Stomach (tissue), 9 donors: Measurements from ENCODE around the gene CWH43. TPM values are rescaled to one million over a fixed set of nuclear protein-coding genes. Genes with fewer than 3 reads are reported as not detected.
"Not testable (repeated sequence)": the region's sequence is repeated elsewhere in the genome, so short reads cannot be mapped to it uniquely, and the experiment has no call there.

ENCODE experiments used
- DNase-seq, 2 donors: peaks; one replicate each; pipeline versions ENCODE4 v3.0.0 to v3.0.0-alpha.2; 2013 to 2019
- H3K27ac ChIP-seq, 5 donors: fragments of 200-600 bp in 4 of 5; sonication (generic) in 4 of 5; one replicate each; pipeline ENCODE4 v1.5.1; 2013 to 2019; ENCODE audit warnings: mild to moderate bottlenecking in 1 of 5, moderate library complexity in 1 of 5
- H3K27me3 ChIP-seq, 3 donors: fragments of 200-600 bp; sonication (generic); one replicate each; pipeline ENCODE4 v1.5.1; 2017 to 2019; ENCODE audit warnings: mixed run types in 1 of 3
- H3K36me3 ChIP-seq, 4 donors: fragments of 200-600 bp; sonication (generic); 1 replicate in 3 of 4; 2 replicates in 1 of 4; pipeline ENCODE4 v1.5.1; 2016 to 2019
- H3K4me1 ChIP-seq, 4 donors: fragments of 200-600 bp; sonication (generic); one replicate each; pipeline ENCODE4 v1.5.1; 2016 to 2019
- H3K4me3 ChIP-seq, 4 donors: fragments of 200-600 bp; sonication (generic) in 3 of 4; one replicate each; pipeline ENCODE4 v1.5.1; 2016 to 2019; ENCODE audit warnings: mild to moderate bottlenecking in 1 of 4
- H3K9me3 ChIP-seq, 4 donors: fragments of 200-600 bp; sonication (generic); one replicate each; pipeline ENCODE4 v1.5.1; 2016 to 2019
- EP300 ChIP-seq: sonication (generic); formaldehyde crosslinking; IDR thresholded peaks from one replicate; pipeline ENCODE4 v1.6.1; 2017; ENCODE audit warnings: antibody characterized with exemption
- POLR2A ChIP-seq, 4 donors: fragments of 450-650 bp; IDR thresholded peaks; one replicate each; pipeline ENCODE4 v1.6.1; 2016; ENCODE audit warnings: antibody characterized with exemption in 4 of 4, control low read depth in 2 of 4, mild to moderate bottlenecking in 1 of 4, moderate library complexity in 1 of 4
- POLR2AphosphoS5 ChIP-seq, 3 donors: sonication (generic); formaldehyde crosslinking; IDR thresholded peaks; one replicate each; pipeline ENCODE4 v1.6.1; 2016; ENCODE audit warnings: antibody characterized with exemption in 3 of 3
- WGBS, 5 donors: extraction: QIAGEN DNeasy Blood & Tissue Kit in 3 of 5; methylation state at CpG; one replicate each; pipeline versions ENCODE4 v1.1.5 to v1.1.7; 2013 to 2018; 5-methylcytosine and 5-hydroxymethylcytosine counted together
- intact Hi-C: fragments of 100-400 bp; cut with DNase I; formaldehyde crosslinking; loops from one replicate; pipeline ENCODE4 v1.15.1; 2023; ENCODE audit warnings: low total_unique reads
- polyA plus RNA-seq, 3 donors: library from polyadenylated mRNA; stranded (reverse); fragments of 200-250 nt; gene quantifications; one replicate each; pipeline ENCODE4 v1.2.3, GENCODE V29; 2013
- total RNA-seq, 5 donors: library from RNA; depleted of rRNA; stranded (reverse); fragments of >200 nt; gene quantifications; one replicate each; pipeline versions ENCODE4 v1.1.0 to v1.2.3, GENCODE V29; 2014 to 2016
- TF ChIP-seq, protein P1 (sequence below), 7 experiments: fragments of 450-650 bp in 4 of 7; fragments of 200-600 bp in 3 of 7; sonication (generic) in 3 of 7; IDR thresholded peaks; one replicate each; pipeline ENCODE4 v1.5.1; 2016 to 2019; ENCODE audit warnings: antibody characterized with exemption in 7 of 7, control low read depth in 2 of 7, mild to moderate bottlenecking in 1 of 7
- donor health status: healthy with polysubstance abuse.
- donor health status: Bipolar disorder and iron deficiency.
- donor health status: healthy.

CWH43 gene
- total and polyA plus RNA-seq, 8 donors = 0.50 to 48.1 (median 2.8) TPM; not detected in 1

DNA sequence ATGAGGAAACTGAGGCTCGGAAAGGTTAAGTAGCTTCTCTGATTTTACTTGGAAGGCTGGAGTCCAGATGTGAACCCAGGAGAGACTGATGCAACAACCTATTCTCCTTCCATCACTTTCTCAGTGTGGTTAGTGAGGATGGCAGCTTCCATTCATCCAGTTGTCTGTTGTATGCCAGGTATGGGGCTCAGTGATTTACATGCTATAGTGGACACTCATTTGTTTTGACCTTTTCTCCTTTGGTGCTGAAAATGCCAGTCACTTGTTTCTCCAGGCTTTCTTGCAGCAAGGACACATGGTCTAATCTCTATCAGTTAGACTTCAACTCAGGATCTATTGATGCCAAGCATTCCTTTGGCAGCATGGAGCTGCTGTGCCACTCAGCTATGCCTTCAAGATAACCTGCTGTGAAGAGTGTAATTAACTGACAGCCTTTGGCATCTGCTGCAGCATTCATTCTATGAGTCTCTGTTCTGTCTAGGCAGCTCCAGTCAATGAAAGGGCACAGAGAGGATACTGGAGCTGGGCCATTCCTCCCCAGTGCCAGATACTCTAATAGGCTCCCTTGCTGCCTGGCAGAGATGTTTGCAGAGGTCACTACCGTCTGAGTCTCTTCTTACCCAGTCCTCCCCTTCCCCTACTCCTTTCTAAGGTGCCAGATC is 11.0 kb upstream of the CWH43 start:
- Histone ChIP-seq H3K27me3 (peaks cover 0 to 6% (median 0%) of the 10 kb centered on the region in 3 donors), H3K4me1 (no peaks in the 10 kb centered on the region)
- 60 to 68% (median 67%) methylated on average over 2 of the region's 2 CpGs for WGBS, 5 donors

DNA sequence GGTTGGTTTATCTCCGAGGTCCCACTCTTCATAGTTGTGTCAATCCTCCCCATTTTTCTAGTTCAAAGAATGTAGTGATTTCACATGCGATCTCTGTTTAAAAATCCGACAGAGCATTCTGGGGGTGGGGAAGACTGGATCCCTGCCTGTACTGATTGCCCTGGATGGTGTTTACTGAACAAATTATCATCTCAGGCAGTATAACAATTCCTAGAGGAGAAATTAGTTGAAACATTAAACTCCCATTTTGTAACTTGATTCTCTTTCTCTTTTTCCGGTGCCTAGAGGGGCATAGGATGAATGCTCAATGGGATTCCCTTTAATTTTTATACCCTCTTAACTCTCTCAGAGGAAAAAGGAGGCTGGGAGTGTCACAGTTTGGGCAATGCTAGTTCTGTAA is 10.0 kb upstream of the CWH43 start:
- WGBS, 5 donors = 80 to 91% (median 86%) methylated on average over 4 of the region's 4 CpGs
- Histone ChIP-seq H3K4me3 (no peak overlapping the region), H3K36me3 (no peaks in the 10 kb centered on the region), H3K4me1 (no peaks in the 10 kb centered on the region), H3K27ac (no peak overlapping the region), H3K27me3 (peaks cover 0 to 6% (median 0%) of the 10 kb centered on the region in 3 donors), H3K9me3 (no peaks in the 10 kb centered on the region)
- no peak for TF ChIP-seq POLR2A (IDR thresholded peaks at IDR 0.05)
- no peak for TF ChIP-seq POLR2AphosphoS5 (IDR thresholded peaks at IDR 0.05)
- TF ChIP-seq EP300 = no peak
- TF ChIP-seq, protein P1, sequence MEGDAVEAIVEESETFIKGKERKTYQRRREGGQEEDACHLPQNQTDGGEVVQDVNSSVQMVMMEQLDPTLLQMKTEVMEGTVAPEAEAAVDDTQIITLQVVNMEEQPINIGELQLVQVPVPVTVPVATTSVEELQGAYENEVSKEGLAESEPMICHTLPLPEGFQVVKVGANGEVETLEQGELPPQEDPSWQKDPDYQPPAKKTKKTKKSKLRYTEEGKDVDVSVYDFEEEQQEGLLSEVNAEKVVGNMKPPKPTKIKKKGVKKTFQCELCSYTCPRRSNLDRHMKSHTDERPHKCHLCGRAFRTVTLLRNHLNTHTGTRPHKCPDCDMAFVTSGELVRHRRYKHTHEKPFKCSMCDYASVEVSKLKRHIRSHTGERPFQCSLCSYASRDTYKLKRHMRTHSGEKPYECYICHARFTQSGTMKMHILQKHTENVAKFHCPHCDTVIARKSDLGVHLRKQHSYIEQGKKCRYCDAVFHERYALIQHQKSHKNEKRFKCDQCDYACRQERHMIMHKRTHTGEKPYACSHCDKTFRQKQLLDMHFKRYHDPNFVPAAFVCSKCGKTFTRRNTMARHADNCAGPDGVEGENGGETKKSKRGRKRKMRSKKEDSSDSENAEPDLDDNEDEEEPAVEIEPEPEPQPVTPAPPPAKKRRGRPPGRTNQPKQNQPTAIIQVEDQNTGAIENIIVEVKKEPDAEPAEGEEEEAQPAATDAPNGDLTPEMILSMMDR (IDR thresholded peaks at IDR 0.05) = no peak
- no peak for DNase-seq
- intact Hi-C loops = no loop called here

More for the DNA sequence above, 11.0 kb upstream of the CWH43 start:
- TF ChIP-seq EP300 (no peak), POLR2AphosphoS5 (IDR thresholded peaks at IDR 0.05) (no peak), POLR2A (IDR thresholded peaks at IDR 0.05) (no peak)
- TF ChIP-seq, protein P1 (IDR thresholded peaks at IDR 0.05) = no peak
- no peak for DNase-seq
- H3K9me3 ChIP-seq = no peaks in the 10 kb centered on the region
- H3K36me3 ChIP-seq = no peaks in the 10 kb centered on the region
- no peak overlapping the region for H3K27ac ChIP-seq
- no peak overlapping the region for H3K4me3 ChIP-seq
- intact Hi-C loops = no loop called here

DNA sequence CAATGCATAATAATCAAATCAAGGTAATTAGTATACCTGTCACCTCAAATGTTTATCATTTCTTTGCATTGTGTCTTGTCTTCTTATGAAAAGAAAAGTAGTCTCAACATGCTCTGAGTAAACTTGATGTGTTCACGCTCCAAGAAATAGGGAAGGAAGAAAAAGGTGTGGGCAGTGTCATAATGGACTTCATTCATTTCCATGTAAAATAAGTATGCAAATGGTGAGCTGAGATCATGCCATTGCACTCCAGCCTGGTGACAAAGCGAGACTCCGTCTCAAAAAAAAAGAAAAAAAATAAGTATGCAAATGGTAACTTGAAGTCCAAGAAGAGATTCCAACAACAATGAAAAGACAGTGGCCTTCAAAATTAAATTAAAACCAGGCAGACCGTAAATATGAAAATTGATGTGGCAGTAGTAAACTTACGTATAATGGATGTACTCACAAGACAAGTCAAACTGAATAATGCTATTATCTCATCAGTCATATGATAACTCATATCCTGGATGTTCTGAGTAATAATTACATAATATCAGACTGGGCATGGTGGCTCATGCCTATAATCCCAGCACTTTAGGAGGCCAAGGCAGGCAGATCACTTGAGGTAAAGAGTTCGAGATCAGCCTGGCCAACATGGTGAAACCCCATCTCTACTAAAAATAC is 6.0 kb upstream of the CWH43 start:
- H3K27ac ChIP-seq = no peak overlapping the region
- H3K4me1 ChIP-seq = no peaks in the 10 kb centered on the region
- WGBS, 5 donors = 74 to 92% (median 78%) methylated on average over 6 of the region's 6 CpGs
- no peak overlapping the region for H3K4me3 ChIP-seq
- no peak for DNase-seq
- no peaks in the 10 kb centered on the region for H3K36me3 ChIP-seq
- peaks cover 0 to 19% (median 0%) of the 10 kb centered on the region in 3 donors for H3K27me3 ChIP-seq
- TF ChIP-seq POLR2AphosphoS5 (IDR thresholded peaks at IDR 0.05) (no peak), POLR2A (IDR thresholded peaks at IDR 0.05) (no peak), EP300 (no peak)
- TF ChIP-seq, protein P1 (IDR thresholded peaks at IDR 0.05) = no peak
- H3K9me3 ChIP-seq = no peaks in the 10 kb centered on the region
- intact Hi-C loops = no loop called here

DNA sequence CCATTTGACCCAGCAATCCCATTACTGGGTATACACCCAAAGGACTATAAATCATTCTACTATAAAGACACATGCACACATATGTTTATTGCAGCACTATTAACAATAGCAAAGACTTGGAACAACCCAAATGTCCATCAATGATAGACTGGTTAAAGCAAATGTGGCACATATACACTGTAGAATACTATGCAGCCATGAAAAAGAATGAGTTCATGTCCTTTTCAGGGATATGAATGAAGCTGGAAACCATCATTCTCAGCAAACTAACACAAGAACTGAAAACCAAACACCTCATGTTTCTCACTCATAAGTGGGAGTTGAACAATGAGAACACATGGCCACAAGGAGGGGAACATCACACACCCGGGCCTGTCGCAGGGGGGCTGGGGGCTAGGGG is 2.1 kb upstream of the CWH43 start:
- WGBS, 5 donors = 85 to 100% (median 90%) methylated on average over 2 of the region's 2 CpGs
- H3K4me3 ChIP-seq, intact Hi-C loops, H3K27ac ChIP-seq, H3K9me3 ChIP-seq, H3K36me3 ChIP-seq, DNase-seq: not testable (repeated sequence)
- Histone ChIP-seq H3K4me1 (peaks cover 0 to 13% (median 13%) of the 10 kb centered on the region in 4 donors), H3K27me3 (peaks cover 0 to 43% (median 13%) of the 10 kb centered on the region in 3 donors)

DNA sequence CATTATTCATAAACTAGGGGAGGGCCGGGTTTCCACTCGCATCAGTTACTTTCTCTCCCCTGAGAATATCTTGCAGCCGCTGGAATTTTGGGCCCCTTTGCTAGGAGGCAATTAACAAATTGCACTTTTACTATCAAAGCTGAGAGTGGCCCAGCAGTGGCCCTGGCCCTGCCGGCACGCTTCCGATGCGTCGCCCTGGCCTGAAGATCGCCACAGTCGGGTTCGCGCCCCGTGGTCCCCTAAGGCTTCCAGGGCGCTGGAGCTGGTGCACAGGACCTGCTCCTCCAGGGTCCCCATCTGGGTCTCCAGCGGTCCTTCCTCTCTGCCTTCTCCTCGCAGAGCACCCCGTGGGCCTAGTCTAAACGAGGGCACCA is 486 bp upstream of the CWH43 start:
- no peaks in the 10 kb centered on the region for H3K9me3 ChIP-seq
- H3K27me3 ChIP-seq = peaks cover 0 to 43% (median 13%) of the 10 kb centered on the region in 3 donors
- H3K4me1 ChIP-seq = peaks cover 0 to 13% (median 13%) of the 10 kb centered on the region in 4 donors
- peak overlapping the region; percentile 30 to 52 (median 44) for H3K4me3 ChIP-seq
- 17 to 47% (median 27%) methylated on average over 14 to 18 of the region's 18 CpGs for WGBS, 5 donors
- intact Hi-C loops = no loop called here
- TF ChIP-seq POLR2AphosphoS5 (IDR thresholded peaks at IDR 0.05) (no peak), POLR2A (IDR thresholded peaks at IDR 0.05) (no peak), EP300 (no peak)
- TF ChIP-seq, protein P1 (IDR thresholded peaks at IDR 0.05) = no peak
- no peak overlapping the region for H3K27ac ChIP-seq
- no peak for DNase-seq
- no peaks in the 10 kb centered on the region for H3K36me3 ChIP-seq
